AG09319 (cell line): ENCODE results near the gene HENMT1.
"Not testable (repeated sequence)": the region's sequence is repeated elsewhere in the genome, so short reads cannot be mapped to it uniquely, and the experiment has no call there.

Source experiments
- DNase-seq: peaks from one replicate; pipeline ENCODE4 v3.0.0-alpha.2; 2010; ENCODE audit warnings: low read depth; ENCODE audit errors: extremely low read depth
- CTCF ChIP-seq: IDR thresholded peaks from 2 replicates; pipeline ENCODE4 v1.5.1; 2011; ENCODE audit warnings: low read depth, mild to moderate bottlenecking, inconsistent platforms, low read length, moderate library complexity

The HENMT1 gene

GRCh38 chr1:108686614-108687313, 25.9 kb upstream of the HENMT1 start:
- DNase-seq: peak; percentile 60
- no peak for TF ChIP-seq CTCF

- no peak for TF ChIP-seq CTCF
- DNase-seq: no peak
Observed at GRCh38 chr1:108685529-108685928, 24.6 kb upstream of the HENMT1 start.

- DNase-seq: not testable (repeated sequence)
Observed at GRCh38 chr1:108681701-108682100, 20.8 kb upstream of the HENMT1 start.

GRCh38 chr1:108679586-108680213, 18.8 kb upstream of the HENMT1 start:
- no peak for DNase-seq
- TF ChIP-seq CTCF: no peak

- DNase-seq: no peak
- TF ChIP-seq CTCF: no peak
Observed at GRCh38 chr1:108678706-108679105, 17.8 kb upstream of the HENMT1 start.

GRCh38 chr1:108671143-108671542, 10.2 kb upstream of the HENMT1 start:
- no peak for DNase-seq
- TF ChIP-seq CTCF: no peak

- TF ChIP-seq CTCF: no peak
Observed at GRCh38 chr1:108670131-108670773, 9.4 kb upstream of the HENMT1 start.

More at GRCh38 chr1:108670131-108670773, 9.4 kb upstream of the HENMT1 start:
- no peak for DNase-seq
